GM08714 (cell line): ENCODE measurements around the gene AP5Z1.

Experiments
- H3K4me3 ChIP-seq: fragments of 200-500 bp; sonication (Bioruptor generic); 2 replicates; pipeline ENCODE4 v1.5.1; 2014; ENCODE audit warnings: mild to moderate bottlenecking, low read length, inconsistent platforms
- ZNF274 ChIP-seq: IDR thresholded peaks from 2 replicates; pipeline ENCODE4 v1.6.1; 2012; ENCODE audit warnings: mild to moderate bottlenecking, low read depth, low read length

The AP5Z1 gene

DNA sequence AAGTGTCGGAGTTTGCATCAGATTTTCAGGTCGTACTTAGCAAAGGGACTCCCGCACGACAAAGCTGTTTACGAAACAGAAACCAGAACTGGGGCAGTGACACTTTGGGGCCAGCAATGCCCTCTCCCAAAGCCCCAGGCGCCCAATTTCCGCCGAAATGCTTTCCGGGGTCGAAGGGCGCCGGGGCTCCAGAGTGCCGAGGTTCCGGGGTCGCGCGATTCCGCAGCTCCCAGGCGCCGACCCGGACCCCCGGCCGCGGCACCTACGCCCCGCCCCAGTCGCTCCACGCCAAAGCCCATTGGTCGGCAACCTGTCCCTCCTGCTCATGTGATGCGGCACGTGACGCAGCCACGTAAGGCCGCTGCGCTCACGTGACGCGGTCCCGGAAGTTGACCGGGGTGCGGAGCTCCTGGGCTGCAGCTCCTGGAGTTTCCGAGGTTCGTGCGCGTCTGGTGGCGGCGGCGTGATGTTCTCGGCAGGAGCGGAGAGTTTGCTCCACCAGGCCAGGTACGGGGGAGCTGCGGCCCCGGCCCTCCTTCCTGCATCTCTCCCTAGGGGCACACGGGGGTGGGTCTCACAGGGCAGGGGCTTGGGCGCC, at the start of gene AP5Z1:
Gene AP5Z1 (plus strand): TSS at position 374 of the 598 bp plus-strand sequence. CDS start 93 bp downstream, at position 467.
- peak within 1 kb of the TSS; percentile 86 for H3K4me3 ChIP-seq
- no peak for TF ChIP-seq ZNF274

GRCh38 chr7:4725850-4726450, 49.5 kb upstream of the AP5Z1 start:
- peak overlapping the region; percentile 58; the same call in 1 of the 2 replicates for H3K4me3 ChIP-seq
- TF ChIP-seq ZNF274 = no peak

DNA sequence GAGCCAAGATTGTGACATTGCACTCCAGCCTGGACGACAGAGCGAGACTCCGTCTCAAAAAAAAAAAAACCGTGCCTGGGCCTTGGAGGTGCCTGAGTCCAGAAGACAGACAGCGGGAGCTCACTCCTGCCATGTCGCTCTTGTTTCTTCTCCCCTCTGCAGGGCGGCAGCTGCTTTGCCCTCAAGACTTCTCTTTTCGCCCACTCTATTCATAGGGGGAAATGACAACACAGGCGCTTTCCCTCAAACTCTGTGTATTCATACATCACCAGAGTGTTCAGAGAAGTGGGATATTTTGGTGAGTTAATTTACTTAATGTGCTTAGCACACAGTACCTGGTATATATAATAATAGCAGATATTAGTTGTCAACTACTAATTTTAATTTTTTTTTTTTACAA, 48.9 kb upstream of the AP5Z1 start:
- TF ChIP-seq ZNF274 = no peak

GRCh38 chr7:4727914-4728705, 47.3 kb upstream of the AP5Z1 start:
- H3K4me3 ChIP-seq = no peak overlapping the region
- TF ChIP-seq ZNF274 = no peak

More for the DNA sequence above, 48.9 kb upstream of the AP5Z1 start:
- no peak overlapping the region for H3K4me3 ChIP-seq

DNA sequence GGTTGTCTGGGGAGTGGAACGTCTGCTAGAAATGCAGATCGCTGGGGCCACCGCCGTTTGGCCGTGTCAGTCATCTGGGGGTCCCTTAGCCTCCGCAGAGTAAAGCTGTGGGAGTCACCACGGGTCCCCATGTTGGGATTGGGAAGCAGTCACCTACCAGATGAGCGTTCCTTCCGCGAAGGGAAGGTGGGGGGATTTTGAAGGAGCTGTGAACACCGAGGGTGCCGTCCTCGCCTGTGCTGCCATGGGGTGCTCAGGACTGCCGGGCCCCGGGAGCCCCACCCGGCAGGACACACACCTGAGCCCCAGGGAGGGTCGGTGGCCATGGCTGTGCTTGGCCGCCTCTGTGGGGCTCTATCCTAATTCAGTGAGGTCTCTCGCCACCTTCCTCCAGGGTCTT, 46.2 kb upstream of the AP5Z1 start:
- H3K4me3 ChIP-seq = no peak overlapping the region
- TF ChIP-seq ZNF274 = no peak

- no peak for TF ChIP-seq ZNF274
- no peak overlapping the region for H3K4me3 ChIP-seq
These were observed 45.1 kb upstream of the AP5Z1 start for GRCh38 chr7:4730276-4730675.

DNA sequence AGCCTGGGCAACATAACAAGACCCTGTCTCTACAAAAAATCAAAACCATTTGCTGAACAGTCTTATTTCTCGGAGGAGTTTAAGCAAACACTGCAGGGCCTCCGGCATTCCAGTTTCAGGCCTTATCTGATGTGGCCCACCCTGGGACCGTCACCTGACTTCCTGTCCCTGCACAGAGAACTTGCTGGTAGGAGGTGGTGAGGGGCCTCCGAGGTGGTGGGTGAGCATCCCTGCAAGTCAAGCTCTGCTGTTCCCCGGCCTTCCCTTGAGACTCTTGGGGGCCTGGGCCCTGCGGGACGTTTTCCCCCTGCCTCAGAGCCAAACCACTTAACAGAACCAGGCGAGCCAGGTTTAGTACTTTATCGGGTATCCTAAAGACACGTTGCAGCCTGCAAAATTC, 44.5 kb upstream of the AP5Z1 start:
- no peak for TF ChIP-seq ZNF274
- H3K4me3 ChIP-seq = no peak overlapping the region

DNA sequence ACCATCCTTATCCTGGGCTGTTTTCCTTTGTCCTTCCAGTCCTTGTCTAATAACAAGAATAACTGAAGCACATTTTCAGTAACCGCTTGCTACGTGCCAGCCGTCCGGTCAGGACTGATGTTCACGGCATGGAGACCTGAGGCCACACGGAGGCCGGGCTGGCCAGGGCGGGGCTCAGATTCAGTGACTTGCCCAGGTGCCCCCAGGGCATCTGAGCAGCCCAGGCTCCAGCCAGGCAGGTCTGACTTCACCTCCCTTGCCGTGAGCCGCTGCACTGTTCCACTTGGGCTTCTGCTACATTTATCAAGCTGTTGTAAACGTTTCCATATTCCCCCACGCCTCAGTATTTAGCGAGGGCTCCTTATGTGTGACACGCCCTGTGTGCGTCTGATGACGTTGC, 43.6 kb upstream of the AP5Z1 start:
- H3K4me3 ChIP-seq = no peak overlapping the region
- no peak for TF ChIP-seq ZNF274

- H3K4me3 ChIP-seq = no peak overlapping the region
- no peak for TF ChIP-seq ZNF274
These were observed 41.4 kb upstream of the AP5Z1 start for GRCh38 chr7:4733936-4734528.

- TF ChIP-seq ZNF274 = no peak
- H3K4me3 ChIP-seq = no peak overlapping the region
These were observed 40.7 kb upstream of the AP5Z1 start for GRCh38 chr7:4734587-4735345.

- TF ChIP-seq ZNF274 = no peak
- H3K4me3 ChIP-seq = no peak overlapping the region
These were observed 38.1 kb upstream of the AP5Z1 start for GRCh38 chr7:4737300-4737699.

DNA sequence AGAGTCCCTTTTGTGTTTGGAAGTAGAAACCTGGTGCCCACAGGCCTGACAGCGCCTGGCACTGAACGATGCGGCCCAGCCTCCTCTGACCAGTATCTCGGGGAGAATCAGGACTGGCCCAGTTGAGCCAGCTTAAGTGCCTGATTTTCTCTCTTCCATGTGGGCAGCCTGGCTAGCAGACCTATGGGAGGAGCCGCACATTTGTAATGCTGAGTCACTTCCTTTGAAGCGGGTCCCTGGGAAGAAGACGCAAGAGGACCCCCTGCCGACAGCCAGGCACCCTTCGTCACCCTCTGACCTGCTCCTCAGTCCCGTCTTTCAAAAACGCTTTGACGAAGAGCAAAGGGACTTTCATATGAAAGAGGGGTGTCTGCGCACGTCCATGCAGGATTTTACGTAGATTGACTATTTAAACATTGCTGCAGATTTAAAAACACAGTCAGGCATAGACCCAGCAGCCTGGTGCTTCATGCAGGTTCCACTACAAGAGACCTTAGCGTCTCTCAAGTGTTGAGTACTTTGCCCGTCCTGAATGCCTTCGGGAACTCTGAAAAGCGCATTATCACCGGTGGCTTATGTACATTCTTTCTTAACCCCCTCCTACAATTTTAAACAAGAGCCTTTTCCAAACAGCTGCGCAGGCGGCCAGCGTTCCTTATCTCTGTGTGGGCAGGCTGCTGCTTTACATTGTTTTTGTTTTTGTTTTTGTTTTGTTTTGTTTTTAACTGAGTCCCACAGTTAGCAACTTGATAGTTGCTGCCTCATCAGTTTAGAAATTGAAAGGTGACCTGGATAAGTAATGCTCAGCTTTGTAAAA, 36.5 kb upstream of the AP5Z1 start:
- TF ChIP-seq ZNF274 = no peak
- no peak overlapping the region for H3K4me3 ChIP-seq

GRCh38 chr7:4739528-4739992, 35.9 kb upstream of the AP5Z1 start:
- H3K4me3 ChIP-seq = no peak overlapping the region
- TF ChIP-seq ZNF274 = no peak
